Measurements from ENCODE around the gene COPG2. TPM values are rescaled to one million over a fixed set of nuclear protein-coding genes. Genes with fewer than 3 reads are reported as not detected.
"Not testable (repeated sequence)": the region's sequence is repeated elsewhere in the genome, so short reads cannot be mapped to it uniquely, and the experiment has no call there.

Gene COPG2
- total RNA-seq, result 25.9 TPM
- long read RNA-seq, transcript COPG2-202 (24 exons, 3,134 nt), result major isoform, 7 of 35 reads
- long read RNA-seq, partial matches to known transcripts, result 15 of 35 reads
- long read RNA-seq, other reads (novel, unspliced or antisense), result 12 of 35 reads

GRCh38 chr7:130668258-130669084 is at the start of gene COPG2:
Gene COPG2, minus strand, starts transcription at chr7:130668748. Its CDS starts 80 bp downstream, at chr7:130668668.
- peak; percentile 94 for DNase-seq (ENCODE audit: low spot score)

DNA sequence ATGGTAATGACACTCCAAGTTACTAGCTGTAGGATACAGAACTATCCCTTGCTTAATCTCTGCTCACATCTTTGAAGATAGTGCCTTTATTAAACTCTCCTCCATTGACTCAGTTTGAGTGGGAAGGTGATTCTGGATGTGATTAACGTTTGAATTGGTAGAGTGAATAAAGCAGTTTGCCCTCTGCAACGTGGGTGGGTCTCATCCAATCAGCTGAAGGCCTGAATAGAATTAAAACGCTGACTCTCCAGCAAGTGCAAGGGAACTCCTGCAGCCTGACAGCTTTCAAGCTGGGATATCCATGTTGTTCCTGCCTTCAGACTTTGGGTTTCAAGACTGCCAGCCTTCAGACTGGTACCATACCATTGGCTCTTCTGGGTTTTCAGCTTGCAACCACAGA is 43.9 kb upstream of the COPG2 start:
- DNase-seq (ENCODE audit: low spot score), result no peak

DNA sequence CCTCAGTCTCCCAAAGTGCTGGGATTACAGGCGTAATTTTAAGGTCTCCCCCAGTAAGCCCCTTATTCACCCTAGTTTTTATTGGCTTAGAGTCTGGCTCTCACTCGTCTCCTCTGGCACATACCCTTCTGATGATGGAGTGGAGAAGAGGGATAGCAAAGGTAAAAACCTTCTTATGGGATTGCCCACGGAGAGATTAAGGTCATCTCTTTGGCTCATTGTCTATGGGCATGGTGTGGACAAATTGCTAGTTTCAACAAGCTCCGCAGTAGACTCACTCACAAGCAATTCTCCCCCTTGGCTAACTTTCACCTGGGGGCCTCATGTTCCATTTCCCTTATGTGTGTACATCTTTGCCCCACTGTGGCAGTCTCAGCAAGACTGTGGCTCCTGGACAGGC is 40.2 kb upstream of the COPG2 start:
- DNase-seq (ENCODE audit: low spot score), result no peak

DNA sequence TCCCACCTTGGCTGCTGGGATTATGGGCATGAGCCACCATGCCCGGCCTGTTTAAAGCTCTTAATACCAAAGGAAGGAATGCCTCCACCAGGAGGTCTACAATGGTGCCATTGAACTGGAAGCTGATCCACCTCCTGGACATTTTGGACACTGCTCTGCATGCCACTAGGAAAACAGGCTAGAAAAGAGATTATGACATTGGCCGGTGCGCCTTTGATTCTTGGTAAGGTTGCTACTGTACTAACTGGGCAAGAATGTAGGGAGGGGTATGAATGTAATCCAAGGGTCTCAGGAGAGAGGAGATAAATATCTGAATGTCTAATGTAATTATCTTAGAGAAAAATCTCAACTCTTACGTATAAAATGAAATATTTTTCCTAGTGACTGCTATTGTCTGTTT is 39.5 kb upstream of the COPG2 start:
- no peak for DNase-seq (ENCODE audit: low spot score)

- DNase-seq (ENCODE audit: low spot score), result no peak
These were observed 35.3 kb upstream of the COPG2 start for GRCh38 chr7:130703851-130704250.

- no peak for DNase-seq (ENCODE audit: low spot score)
These were observed 33.1 kb upstream of the COPG2 start for GRCh38 chr7:130701650-130702049.

- DNase-seq (ENCODE audit: low spot score), result no peak
These were observed 32.2 kb upstream of the COPG2 start for GRCh38 chr7:130700760-130701159.

DNA sequence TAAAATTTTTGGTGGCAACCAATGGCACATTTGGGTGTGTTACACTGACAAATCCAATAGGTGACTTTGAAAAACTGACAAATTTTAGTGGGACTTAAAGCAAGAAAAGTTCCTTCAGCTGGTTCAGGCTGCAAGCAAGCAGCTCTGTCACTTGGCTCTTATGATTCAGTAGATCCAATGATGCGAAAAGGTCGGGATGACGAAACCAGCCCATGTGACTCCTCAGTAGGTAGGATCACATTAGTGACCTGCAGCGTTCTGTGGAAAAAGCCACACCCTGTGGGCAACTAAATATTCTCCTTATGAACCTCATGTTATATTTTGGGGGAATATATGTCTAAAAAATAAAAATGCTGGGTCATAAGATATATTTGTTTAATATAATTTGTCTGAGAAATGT is 31.1 kb upstream of the COPG2 start:
- DNase-seq (ENCODE audit: low spot score), result no peak

GRCh38 chr7:130697820-130698219 is 29.3 kb upstream of the COPG2 start:
- no peak for DNase-seq (ENCODE audit: low spot score)

DNA sequence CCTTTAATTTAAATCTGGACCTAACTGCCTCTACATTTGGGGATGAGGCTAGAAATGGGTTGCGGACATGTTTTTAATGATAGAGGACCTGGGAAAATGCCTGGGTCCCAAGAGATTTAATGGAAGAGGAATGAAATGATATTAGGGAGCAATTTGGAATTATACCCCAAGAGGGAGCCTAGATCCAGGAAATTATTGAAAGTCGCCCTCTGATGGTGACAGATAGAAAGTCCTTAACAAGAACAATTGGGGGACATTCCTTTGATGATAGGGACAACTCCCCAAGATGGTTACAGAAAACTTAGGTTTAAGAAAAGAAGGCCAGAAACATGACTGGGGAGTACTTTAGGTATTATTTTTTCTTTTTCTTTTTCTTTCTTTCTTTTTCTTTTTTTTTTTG is 27.3 kb upstream of the COPG2 start:
- DNase-seq (ENCODE audit: low spot score), result no peak

- DNase-seq (ENCODE audit: low spot score), result not testable (repeated sequence)
These were observed 23.8 kb upstream of the COPG2 start for GRCh38 chr7:130692396-130692795.

- DNase-seq (ENCODE audit: low spot score), result no peak
These were observed 21.1 kb upstream of the COPG2 start for GRCh38 chr7:130689683-130690082.

- DNase-seq (ENCODE audit: low spot score), result no peak
These were observed 14.5 kb upstream of the COPG2 start for GRCh38 chr7:130683026-130683425.

GRCh38 chr7:130674456-130674855 is 5.9 kb upstream of the COPG2 start:
- no peak for DNase-seq (ENCODE audit: low spot score)

DNA sequence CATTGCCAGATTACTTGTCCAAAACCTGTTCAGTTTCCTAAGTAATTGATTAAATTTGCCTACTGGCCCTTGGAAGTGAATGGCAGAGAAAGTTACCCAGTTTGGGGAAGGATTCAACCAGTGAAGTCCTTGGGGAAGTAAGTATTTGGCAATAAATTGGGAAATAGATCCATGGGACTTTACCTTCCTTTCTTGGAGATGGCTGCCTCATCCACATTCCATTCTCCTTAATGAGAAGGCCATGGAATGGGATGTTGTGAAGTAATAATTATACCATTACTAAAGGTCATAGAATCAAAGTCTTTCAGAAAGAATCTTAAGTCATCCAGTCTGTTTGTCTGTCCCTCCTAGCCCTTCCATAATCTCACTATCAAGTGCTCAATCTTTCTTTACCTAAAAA is 4.5 kb upstream of the COPG2 start:
- no peak for DNase-seq (ENCODE audit: low spot score)

DNA sequence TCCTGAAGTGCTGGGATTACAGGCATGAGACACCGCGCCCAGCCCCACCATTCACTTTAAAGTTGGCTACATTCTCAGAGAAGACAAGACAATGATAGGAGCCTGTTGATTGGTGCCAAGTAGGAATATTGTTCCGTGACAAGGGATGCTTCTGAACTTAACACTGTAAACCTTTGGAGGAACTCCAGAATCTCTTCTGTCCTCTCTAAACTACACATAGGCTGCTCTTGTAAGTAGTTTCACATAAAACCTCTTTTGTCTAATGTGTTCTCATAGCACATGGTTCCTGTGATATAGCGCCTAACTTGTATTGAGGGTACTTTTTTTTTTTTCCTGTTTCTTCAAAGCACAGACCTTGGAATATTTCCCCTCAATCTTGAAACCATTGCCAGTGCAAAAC is 3.6 kb upstream of the COPG2 start:
- no peak for DNase-seq (ENCODE audit: low spot score)

DNA sequence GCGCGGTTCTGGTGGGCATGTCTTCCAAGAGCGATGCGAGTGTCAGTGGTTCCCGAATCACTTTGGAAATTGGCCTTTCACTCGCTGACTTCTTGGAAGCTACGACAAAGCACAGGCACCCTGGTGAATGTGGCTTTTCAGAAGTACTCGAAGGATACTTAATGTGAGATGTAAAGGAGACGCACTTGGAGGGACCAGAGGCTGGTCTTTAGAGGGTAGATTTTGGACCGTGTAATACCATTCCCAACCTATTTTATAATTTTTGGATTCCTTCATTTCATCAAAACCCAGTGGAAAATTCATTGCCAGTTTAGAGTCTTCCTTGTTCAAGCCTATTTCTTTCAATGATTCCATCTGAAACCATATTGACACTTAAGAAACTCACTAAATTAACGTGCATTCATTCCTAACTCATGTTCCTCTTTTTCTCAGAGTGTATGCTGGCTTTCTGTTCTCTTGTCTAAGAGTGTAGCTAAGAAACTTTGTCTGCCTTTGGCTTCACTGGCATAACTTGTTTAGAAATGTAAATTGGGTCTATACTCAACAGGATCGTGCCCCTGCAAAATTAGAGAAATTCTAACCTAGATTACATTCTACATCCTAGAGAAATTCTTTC is 645 bp upstream of the COPG2 start:
- DNase-seq (ENCODE audit: low spot score), result no peak

- DNase-seq (ENCODE audit: low spot score), result no peak
These were observed 823 bp downstream of the COPG2 start for GRCh38 chr7:130667593-130668257.

DNA sequence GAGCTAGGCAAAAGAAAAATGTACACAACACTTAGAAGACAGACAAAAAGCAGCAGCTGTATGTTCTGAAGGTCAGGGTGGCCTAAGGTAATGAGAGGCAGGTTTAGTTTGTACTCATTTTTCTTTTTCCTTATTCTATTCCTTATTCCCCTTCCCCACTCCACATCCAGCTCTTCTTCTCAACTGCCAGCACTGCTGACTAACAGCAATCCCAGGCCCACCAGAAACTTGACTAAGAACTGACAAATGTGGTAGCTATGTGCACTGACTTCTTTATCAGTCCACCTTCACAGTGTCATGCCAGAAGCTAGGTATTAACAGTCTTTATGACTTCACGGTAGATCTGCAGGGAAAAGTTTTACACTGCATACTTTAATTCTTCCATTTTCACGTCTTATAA is 6.1 kb downstream of the COPG2 start:
- no peak for DNase-seq (ENCODE audit: low spot score)

DNA sequence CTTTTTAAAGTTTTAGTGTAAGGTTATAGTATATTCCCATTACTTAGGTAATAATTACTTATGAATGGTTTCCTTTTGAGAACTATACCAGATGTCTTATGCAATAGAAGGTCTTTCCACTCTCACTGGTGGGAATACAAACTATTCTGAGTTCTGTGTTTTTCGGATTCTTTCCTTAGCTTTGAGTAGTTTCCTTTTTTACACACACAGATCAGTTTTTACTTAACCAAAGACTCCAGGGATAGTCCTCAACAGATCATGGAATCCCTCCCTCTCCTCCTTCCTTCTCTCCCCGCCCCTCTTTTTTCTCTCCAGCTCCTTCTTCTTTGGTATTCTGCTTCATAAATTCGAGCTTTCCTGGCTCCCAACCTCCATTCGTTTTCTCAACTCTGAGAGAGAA is 13.3 kb downstream of the COPG2 start:
- no peak for DNase-seq (ENCODE audit: low spot score)

DNA sequence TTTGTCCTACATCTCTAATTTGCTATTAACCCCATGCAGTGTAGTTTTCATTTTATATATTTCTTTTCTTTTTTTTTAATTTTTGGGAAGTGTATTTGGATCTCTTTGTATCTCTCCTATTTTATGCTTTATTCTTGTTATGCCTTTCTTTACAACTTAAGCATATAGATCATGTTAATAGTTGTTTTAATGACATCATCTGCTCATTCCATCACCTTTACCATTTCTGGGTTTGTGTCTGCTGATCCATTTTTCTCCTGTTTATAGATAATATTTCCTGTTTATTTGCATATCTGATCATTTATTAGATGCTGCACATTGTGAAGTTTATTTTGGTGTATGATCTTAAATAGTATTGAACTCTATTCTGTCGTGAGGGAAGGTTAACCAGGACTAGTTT is 13.7 kb downstream of the COPG2 start:
- DNase-seq (ENCODE audit: low spot score), result no peak

- DNase-seq (ENCODE audit: low spot score), result no peak
These were observed 17.9 kb downstream of the COPG2 start for GRCh38 chr7:130650611-130651120.
